ENCODE results near the gene ORAI3.
A peak's percentile ranks its signal among the peaks of the same experiment; 100 is the strongest.

ORAI3 gene

GRCh38 chr16:30996985-30997724, 48.3 kb downstream of the ORAI3 start (continued):
- TF ChIP-seq ZNF24 (tag by site-specific recombination; IDR thresholded peaks at IDR 0.05): peak; percentile 45; the same call in 1 of the 2 replicates
- TF ChIP-seq SP3 (tag by site-specific recombination; IDR thresholded peaks at IDR 0.05): peak; percentile 85
- TF ChIP-seq ZNF302 (tag by site-specific recombination; IDR thresholded peaks at IDR 0.05; ENCODE audit: low read depth): no peak
- TF ChIP-seq ZNF140 (tag by site-specific recombination; IDR thresholded peaks at IDR 0.05): no peak
- no peak for TF ChIP-seq ZNF324 (tag by site-specific recombination; IDR thresholded peaks at IDR 0.05)
- no peak for TF ChIP-seq ZNF157 (tag by site-specific recombination; IDR thresholded peaks at IDR 0.05)
- no peak for TF ChIP-seq ZBTB8A (tag by site-specific recombination; IDR thresholded peaks at IDR 0.05)
- TF ChIP-seq ZBTB48 (tag by site-specific recombination; IDR thresholded peaks at IDR 0.05): peak; percentile 100
- TF ChIP-seq ZNF621 (tag by site-specific recombination; IDR thresholded peaks at IDR 0.05): no peak
- no peak for TF ChIP-seq ZNF449 (tag by site-specific recombination; IDR thresholded peaks at IDR 0.05)
- TF ChIP-seq ZNF776 (tag by site-specific recombination; IDR thresholded peaks at IDR 0.05; ENCODE audit: borderline replicate concordance): no peak
- TF ChIP-seq, protein P1, sequence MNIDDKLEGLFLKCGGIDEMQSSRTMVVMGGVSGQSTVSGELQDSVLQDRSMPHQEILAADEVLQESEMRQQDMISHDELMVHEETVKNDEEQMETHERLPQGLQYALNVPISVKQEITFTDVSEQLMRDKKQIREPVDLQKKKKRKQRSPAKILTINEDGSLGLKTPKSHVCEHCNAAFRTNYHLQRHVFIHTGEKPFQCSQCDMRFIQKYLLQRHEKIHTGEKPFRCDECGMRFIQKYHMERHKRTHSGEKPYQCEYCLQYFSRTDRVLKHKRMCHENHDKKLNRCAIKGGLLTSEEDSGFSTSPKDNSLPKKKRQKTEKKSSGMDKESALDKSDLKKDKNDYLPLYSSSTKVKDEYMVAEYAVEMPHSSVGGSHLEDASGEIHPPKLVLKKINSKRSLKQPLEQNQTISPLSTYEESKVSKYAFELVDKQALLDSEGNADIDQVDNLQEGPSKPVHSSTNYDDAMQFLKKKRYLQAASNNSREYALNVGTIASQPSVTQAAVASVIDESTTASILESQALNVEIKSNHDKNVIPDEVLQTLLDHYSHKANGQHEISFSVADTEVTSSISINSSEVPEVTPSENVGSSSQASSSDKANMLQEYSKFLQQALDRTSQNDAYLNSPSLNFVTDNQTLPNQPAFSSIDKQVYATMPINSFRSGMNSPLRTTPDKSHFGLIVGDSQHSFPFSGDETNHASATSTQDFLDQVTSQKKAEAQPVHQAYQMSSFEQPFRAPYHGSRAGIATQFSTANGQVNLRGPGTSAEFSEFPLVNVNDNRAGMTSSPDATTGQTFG (tag by site-specific recombination; IDR thresholded peaks at IDR 0.05; ENCODE audit: borderline replicate concordance): no peak
- no peak for TF ChIP-seq ZNF624 (tag by site-specific recombination; IDR thresholded peaks at IDR 0.05)
- TF ChIP-seq GLIS2 (tag by site-specific recombination; IDR thresholded peaks at IDR 0.05): peak; percentile 70
- TF ChIP-seq GLI2 (tag by site-specific recombination; IDR thresholded peaks at IDR 0.05; ENCODE audit: borderline replicate concordance, low read depth): no peak
- TF ChIP-seq YY1 (tag by site-specific recombination; IDR thresholded peaks at IDR 0.05): no peak
- no peak for TF ChIP-seq SCRT1 (tag by site-specific recombination; IDR thresholded peaks at IDR 0.05; ENCODE audit: borderline replicate concordance)
- TF ChIP-seq ZNF398 (tag by site-specific recombination; IDR thresholded peaks at IDR 0.05): peak; percentile 47
- no peak for TF ChIP-seq ZNF843 (tag by site-specific recombination; IDR thresholded peaks at IDR 0.05)
- peak; percentile 12; the same call in 1 of the 2 replicates for TF ChIP-seq ZNF146 (tag by site-specific recombination; IDR thresholded peaks at IDR 0.05)
- no peak for TF ChIP-seq ZNF350 (tag by site-specific recombination; IDR thresholded peaks at IDR 0.05)
- TF ChIP-seq ZNF280C (tag by site-specific recombination; IDR thresholded peaks at IDR 0.05): no peak
- no peak for TF ChIP-seq ZNF239 (tag by site-specific recombination; IDR thresholded peaks at IDR 0.05)
- no peak for TF ChIP-seq ZNF654 (tag by site-specific recombination; IDR thresholded peaks at IDR 0.05; ENCODE audit: low read depth)
- TF ChIP-seq ZFP41 (tag by site-specific recombination; IDR thresholded peaks at IDR 0.05; ENCODE audit: borderline replicate concordance): no peak
- no peak for TF ChIP-seq ZNF639 (tag by site-specific recombination; IDR thresholded peaks at IDR 0.05)
- no peak for TF ChIP-seq ZNF184 (tag by site-specific recombination; IDR thresholded peaks at IDR 0.05)
- no peak for TF ChIP-seq ZNF660 (tag by site-specific recombination; IDR thresholded peaks at IDR 0.05)
- no peak for TF ChIP-seq ZNF112 (tag by site-specific recombination; IDR thresholded peaks at IDR 0.05)
- TF ChIP-seq, protein P2, sequence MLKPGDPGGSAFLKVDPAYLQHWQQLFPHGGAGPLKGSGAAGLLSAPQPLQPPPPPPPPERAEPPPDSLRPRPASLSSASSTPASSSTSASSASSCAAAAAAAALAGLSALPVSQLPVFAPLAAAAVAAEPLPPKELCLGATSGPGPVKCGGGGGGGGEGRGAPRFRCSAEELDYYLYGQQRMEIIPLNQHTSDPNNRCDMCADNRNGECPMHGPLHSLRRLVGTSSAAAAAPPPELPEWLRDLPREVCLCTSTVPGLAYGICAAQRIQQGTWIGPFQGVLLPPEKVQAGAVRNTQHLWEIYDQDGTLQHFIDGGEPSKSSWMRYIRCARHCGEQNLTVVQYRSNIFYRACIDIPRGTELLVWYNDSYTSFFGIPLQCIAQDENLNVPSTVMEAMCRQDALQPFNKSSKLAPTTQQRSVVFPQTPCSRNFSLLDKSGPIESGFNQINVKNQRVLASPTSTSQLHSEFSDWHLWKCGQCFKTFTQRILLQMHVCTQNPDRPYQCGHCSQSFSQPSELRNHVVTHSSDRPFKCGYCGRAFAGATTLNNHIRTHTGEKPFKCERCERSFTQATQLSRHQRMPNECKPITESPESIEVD (tag by site-specific recombination; IDR thresholded peaks at IDR 0.05): no peak
